Vagina (tissue), 2 donors: ENCODE data around the gene GPR85.
A peak's percentile ranks its signal among the peaks of the same experiment; 100 is the strongest.

Experiments
- POLR2A ChIP-seq, 2 donors: fragments of 450-650 bp; IDR thresholded peaks; one replicate each; pipeline ENCODE4 v1.6.1; 2017; ENCODE audit warnings: antibody characterized with exemption in 2 of 2, mild to moderate bottlenecking in 2 of 2, moderate library complexity in 2 of 2
- POLR2AphosphoS5 ChIP-seq, 2 donors: sonication (generic); formaldehyde crosslinking; IDR thresholded peaks; one replicate each; pipeline ENCODE4 v1.9.0; 2017; ENCODE audit warnings: antibody characterized with exemption in 2 of 2, mild to moderate bottlenecking in 2 of 2, low read depth in 1 of 2; ENCODE audit not compliant: insufficient read depth in 1 of 2
- TF ChIP-seq, protein P1 (sequence below), 3 experiments: fragments of 450-650 bp in 2 of 3; fragments of 200-600 bp in 1 of 3; sonication (generic) in 1 of 3; IDR thresholded peaks; one replicate each; pipeline ENCODE4 v1.5.1; 2017 to 2019; ENCODE audit warnings: antibody characterized with exemption in 3 of 3, mild to moderate bottlenecking in 2 of 3, moderate library complexity in 2 of 3

DNA sequence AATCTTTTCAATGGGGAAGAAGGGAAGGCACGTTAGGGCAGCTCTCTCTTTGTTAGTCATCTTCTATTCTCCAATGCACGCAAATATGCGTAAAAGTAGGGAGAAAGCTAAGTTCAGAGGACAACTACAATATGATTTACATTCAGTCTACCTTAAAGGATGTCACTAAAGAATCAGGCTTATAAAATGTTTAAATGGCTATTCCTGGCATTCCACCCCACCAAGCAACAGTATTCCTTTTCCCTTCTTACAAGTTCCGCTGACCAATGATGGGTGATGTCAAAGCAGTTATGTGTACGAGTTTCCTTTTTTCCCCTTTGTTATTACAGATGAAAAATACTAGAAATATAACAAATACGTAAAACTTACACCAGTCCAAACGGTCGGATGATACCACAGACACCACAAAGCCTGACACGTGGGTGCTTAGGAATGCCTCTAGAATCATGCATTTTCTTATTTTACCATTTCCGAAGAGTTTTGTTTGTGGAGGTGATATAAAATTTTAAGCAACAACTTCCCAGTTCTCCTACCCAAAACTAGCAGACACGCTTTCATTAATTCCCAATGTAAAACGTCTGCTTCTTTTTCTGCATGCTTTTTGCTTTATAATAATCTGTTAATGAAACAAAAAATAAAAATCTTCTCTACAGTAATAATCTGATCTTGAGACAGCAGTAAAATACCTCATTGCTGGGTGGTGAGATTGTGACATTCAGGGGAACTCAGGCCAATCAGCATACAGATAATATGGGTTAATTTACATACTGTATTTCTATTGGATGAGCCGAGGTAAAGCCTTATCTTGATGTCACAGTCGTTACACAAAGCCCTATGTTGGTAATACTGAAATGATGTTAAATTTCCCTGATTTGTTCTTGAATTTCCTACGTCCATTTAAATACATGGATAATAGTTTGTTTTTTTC, 708 bp upstream of the GPR85 start:
- TF ChIP-seq, protein P1, sequence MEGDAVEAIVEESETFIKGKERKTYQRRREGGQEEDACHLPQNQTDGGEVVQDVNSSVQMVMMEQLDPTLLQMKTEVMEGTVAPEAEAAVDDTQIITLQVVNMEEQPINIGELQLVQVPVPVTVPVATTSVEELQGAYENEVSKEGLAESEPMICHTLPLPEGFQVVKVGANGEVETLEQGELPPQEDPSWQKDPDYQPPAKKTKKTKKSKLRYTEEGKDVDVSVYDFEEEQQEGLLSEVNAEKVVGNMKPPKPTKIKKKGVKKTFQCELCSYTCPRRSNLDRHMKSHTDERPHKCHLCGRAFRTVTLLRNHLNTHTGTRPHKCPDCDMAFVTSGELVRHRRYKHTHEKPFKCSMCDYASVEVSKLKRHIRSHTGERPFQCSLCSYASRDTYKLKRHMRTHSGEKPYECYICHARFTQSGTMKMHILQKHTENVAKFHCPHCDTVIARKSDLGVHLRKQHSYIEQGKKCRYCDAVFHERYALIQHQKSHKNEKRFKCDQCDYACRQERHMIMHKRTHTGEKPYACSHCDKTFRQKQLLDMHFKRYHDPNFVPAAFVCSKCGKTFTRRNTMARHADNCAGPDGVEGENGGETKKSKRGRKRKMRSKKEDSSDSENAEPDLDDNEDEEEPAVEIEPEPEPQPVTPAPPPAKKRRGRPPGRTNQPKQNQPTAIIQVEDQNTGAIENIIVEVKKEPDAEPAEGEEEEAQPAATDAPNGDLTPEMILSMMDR (IDR thresholded peaks at IDR 0.05) = no peak
- no peak for TF ChIP-seq POLR2A (IDR thresholded peaks at IDR 0.05)
- TF ChIP-seq POLR2AphosphoS5 (IDR thresholded peaks at IDR 0.05; ENCODE audit: insufficient read depth in 1 of 2, low read depth in 1 of 2) = peak in 1 of 2 donors; percentile 12
